GM12874 (cell line): ENCODE results near the gene CACNA2D1.
A peak's percentile ranks its signal among the peaks of the same experiment; 100 is the strongest.

Source experiments
- CTCF ChIP-seq: IDR thresholded peaks from 2 replicates; pipeline ENCODE4 v1.5.1; 2011; ENCODE audit warnings: low read depth, mild to moderate bottlenecking, control low read depth, low read length, moderate library complexity; ENCODE audit not compliant: insufficient read depth

CACNA2D1 gene

GRCh38 chr7:82247814-82248433, 195.7 kb downstream of the CACNA2D1 start:
- TF ChIP-seq CTCF = 0 out of 2 replicates have a peak, but pooled peaks have one; percentile 22

- TF ChIP-seq CTCF = no peak
Measured at GRCh38 chr7:82244947-82245517, 198.5 kb downstream of the CACNA2D1 start.

GRCh38 chr7:82241356-82241755, 202.2 kb downstream of the CACNA2D1 start:
- no peak for TF ChIP-seq CTCF

GRCh38 chr7:82235713-82236112, 207.9 kb downstream of the CACNA2D1 start:
- no peak for TF ChIP-seq CTCF

GRCh38 chr7:82234457-82235049, 209.0 kb downstream of the CACNA2D1 start:
- peak; percentile 20; the same call in 1 of the 2 replicates for TF ChIP-seq CTCF

- no peak for TF ChIP-seq CTCF
Measured at GRCh38 chr7:82230811-82231581, 212.6 kb downstream of the CACNA2D1 start.

GRCh38 chr7:82229164-82229563, 214.4 kb downstream of the CACNA2D1 start:
- TF ChIP-seq CTCF = no peak
